GM18507 (cell line): ENCODE results near the gene TPD52L2.
A peak's percentile ranks its signal among the peaks of the same experiment; 100 is the strongest.
"Not testable (repeated sequence)": the region's sequence is repeated elsewhere in the genome, so short reads cannot be mapped to it uniquely, and the experiment has no call there.

Source experiments
- DNase-seq: peaks from one replicate; pipeline ENCODE4 v3.0.0; 2011; ENCODE audit warnings: low read depth; ENCODE audit not compliant: insufficient read length; ENCODE audit errors: extremely low spot score
- FAIRE-seq: peaks from 2 replicates; lab custom pipeline; 2011; peaks lifted over from hg19 to GRCh38; lab: Jason Lieb, UNC

The TPD52L2 gene

GRCh38 chr20:63834491-63834880, 30.6 kb upstream of the TPD52L2 start:
- no peak for FAIRE-seq
- no peak for DNase-seq

DNA sequence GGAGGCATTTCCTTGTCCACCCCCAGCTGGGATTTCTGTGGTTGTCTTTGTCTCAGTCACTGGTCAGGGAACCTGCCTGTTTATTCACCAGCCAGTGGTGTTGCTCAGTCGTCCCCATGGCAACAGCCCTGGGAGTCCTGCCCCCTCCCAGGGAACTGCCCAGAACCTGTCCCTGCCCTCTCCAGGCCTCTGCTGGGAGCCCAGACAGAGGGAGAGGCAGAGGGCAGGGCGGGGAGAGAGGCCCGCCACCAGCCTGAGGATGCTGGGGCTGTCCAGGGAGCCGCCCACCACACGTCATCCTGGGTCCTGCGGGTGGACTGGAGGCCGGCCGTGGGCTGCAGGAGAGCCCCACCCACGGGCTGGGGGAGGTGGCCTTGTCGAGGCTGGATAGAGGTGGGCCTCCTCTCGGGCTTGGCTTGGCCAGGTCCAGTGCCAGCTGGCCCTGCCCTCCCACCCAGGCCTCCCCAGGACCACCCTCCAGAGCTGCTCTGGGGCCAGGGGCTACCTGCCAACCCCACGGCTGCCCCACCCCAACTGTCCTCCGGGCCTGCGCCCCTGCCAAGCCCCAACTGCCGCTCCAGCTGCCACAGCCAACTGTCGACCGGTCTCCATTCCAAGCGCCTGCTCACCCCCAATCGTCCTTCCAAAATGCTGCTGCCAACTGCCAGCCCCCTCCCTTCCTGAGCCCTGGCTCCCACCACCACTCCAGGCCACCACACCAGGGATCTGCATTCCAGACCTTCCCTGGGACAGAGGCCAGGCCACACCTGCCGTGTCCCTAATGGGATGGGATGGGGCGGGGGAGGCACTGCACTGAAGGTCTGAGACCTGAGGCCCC, 29.8 kb upstream of the TPD52L2 start:
- DNase-seq (no peak), FAIRE-seq (no peak)

DNA sequence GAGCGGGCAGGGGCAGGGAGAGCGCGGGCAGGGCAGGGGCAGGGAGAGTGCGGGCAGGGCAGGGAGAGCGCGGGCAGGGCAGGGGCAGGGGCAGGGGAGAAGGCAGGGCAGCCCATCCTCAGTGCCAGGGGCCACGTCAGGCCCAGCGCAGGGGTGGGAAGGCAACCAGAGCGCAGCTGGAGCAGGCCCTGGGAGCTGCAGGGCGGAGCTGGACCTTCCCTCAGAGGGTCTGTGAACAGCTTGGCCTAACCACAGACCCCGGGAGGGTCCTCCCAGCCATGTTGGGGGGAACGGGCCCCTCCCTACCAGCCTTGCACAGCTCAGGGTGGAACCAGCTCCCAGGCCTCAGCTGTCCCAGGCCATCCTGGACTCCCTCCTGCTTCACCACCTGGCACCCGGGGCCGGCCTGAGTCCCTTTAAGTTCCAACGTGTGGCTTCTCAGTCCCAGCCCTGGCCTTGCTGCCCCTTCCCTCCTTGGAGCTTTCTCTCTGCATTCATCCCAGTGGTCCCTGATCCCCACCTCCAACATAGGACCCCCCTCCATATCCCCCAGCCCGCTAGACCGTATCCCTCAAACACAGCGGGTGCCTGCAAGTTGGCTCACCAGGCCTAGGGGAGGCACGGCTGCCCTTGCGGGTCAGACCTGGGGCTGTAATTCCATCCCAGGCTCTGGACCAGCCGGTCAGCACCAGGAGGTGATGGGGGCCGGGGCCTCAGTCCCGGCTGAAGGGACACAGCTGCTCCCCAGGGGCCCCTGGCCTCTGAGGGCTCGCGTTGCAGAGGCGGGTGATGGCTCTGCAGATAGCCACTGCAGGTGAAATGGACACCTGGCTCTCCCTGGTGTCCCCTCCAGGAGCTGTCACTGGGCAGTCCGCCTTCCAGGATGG, 28.4 kb upstream of the TPD52L2 start:
- DNase-seq (no peak), FAIRE-seq (no peak)

- FAIRE-seq (no peak), DNase-seq (no peak)
Observed at GRCh38 chr20:63837479-63837878, 27.6 kb upstream of the TPD52L2 start.

DNA sequence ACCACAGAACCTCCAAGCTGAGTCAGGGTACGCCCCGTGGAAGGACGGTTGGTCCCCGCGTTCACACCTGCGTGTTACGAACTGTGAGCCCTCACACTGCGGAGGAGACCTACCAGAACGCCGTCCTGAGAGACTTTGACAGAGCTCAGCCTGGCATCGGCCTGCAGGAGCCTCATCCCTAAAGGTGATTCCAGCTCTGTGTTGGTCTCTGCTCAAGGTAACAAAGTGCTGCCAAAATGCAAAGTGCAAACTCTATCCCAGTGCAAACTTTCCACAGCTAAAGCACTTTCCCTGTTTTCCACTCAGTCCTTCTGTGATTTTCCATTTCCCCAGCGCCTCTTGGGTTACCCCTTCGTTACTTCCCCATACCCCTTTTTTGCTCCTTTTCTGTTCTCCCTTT, 25.4 kb upstream of the TPD52L2 start:
- FAIRE-seq: no peak
- DNase-seq: no peak

DNA sequence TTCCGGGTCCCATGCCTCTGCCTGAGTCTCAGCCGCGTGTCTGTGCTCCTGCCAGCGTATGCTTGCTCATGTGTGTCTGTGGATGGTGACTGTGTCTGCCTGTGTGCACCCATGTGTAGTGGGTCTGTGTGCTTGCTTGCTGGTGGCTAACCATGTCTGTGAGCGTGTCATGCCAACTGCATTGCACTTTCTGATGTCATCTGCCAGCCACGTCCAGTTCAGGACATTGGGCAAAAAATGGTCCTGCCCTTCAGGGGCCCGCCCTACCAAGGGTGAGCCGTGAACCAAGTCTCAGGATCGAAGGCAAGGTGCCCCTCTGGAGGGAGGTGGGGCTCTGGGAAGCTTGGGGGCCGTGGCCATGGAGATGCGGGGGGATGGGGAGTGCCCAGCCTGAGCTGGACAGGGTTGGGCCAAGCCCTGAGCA, 24.7 kb upstream of the TPD52L2 start:
- DNase-seq (no peak), FAIRE-seq (no peak)

DNA sequence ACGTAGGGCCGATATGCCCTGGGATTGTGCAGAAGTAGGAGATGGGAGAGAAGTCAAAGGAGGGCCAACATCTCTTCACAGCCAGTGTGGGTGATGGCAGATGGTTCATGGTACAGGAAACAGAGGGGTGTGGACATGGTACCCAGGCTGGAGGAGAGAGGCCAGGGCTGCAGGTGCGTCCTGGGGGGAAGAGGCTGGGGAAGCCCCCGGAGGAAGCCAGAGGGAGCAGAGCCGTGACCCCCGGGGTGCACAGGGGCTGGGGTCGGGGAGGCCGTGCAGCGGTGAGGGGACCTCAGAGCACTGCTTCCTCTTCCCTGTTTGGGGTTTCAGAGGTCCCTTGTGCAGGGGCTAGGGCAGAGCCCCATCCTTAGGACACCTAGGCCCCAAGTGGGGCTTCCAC, 22.8 kb upstream of the TPD52L2 start:
- DNase-seq: no peak

GRCh38 chr20:63843222-63843621, 21.8 kb upstream of the TPD52L2 start:
- FAIRE-seq: no peak

More for the DNA sequence above, 22.8 kb upstream of the TPD52L2 start:
- no peak for FAIRE-seq

DNA sequence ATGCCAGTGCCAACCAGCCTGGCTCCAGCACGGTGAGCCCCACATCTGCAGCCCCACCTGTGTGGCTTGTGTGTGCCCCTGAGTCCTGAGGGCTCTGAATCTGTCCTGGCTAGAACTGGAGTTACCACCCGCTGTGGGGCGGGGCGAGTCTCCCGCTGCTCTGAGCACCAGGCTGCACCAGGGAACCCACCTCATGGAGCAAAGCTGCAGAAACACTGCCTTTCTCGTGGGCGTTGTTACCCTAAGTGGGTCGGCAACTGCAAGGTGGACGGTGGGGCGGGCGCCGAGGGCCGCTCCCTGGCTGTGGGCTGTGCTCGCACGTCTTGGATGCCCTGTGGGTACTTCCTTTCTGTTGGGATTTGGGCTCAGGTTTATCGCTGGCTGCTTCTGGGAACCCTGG, 21.3 kb upstream of the TPD52L2 start:
- FAIRE-seq: no peak
- DNase-seq: no peak

More at GRCh38 chr20:63843222-63843621, 21.8 kb upstream of the TPD52L2 start:
- no peak for DNase-seq

DNA sequence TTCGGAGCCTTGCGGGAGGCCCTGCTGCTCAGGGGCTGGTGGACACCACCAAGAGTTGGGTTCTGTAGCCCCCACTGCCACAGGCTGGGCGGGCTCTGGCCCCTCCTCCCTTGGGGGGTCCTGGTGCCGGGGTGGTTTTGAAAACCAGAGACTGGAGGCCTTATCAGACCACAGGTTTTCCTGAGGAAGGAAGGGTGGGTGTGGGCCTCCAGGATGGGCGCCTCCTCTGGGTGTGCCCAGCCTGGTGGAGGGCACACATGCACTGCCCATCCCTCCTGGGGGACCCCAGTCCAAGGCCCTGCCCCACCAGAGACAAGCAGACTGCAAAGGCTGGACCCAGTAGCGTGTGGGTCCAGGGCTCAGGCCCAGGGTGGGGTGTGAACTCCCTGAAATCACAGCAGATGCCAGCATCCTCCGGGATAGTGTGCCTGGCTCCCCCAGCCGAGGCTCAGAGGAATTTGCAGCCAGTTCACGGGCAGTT, 20.5 kb upstream of the TPD52L2 start:
- no peak for FAIRE-seq
- no peak for DNase-seq

DNA sequence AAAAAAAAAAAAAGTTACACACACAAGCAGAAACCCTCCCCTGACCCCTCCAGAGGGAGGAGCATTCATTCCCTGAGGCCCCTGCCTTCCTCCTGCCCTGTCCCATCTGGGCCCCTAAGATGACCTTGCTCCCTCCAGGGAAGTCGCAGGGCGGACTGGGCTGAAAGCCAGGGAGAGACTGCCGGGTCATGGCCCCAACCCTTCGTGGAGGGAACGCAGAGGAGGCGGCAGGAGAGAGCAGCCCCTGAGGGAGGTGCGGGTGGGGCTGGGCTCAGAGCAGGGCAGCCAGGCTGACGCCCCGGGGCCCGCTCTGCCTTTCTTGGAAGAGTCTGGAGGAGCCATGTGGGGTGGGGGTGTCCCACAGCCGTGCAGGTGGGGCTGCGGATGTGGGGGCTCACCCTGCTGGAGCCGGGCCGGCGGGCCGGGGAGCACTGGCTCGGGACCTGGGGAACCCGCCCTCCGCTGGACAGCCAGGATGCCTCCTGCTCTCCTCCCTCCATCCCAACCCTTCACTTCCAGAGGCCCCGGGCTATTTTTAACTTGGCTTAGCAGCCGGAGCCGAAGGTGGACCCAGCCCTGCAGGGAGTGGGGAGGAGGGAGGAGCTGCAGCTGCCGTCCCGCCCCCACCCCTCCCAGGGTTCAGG, 18.8 kb upstream of the TPD52L2 start:
- FAIRE-seq (no peak), DNase-seq (no peak)

DNA sequence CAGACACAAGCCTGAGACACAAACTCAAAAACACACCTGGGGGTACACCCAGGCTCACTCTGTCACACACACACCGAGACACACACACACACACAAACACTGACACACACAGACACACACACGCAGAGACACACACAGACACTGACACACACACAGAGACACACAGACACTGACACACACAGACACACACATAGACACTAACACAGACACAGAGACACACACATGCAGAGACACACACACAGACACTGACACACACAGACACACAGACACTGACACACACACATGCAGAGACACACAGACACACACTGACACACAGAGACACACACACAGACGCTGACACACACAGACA, 18.2 kb upstream of the TPD52L2 start:
- DNase-seq (no peak), FAIRE-seq (no peak)

DNA sequence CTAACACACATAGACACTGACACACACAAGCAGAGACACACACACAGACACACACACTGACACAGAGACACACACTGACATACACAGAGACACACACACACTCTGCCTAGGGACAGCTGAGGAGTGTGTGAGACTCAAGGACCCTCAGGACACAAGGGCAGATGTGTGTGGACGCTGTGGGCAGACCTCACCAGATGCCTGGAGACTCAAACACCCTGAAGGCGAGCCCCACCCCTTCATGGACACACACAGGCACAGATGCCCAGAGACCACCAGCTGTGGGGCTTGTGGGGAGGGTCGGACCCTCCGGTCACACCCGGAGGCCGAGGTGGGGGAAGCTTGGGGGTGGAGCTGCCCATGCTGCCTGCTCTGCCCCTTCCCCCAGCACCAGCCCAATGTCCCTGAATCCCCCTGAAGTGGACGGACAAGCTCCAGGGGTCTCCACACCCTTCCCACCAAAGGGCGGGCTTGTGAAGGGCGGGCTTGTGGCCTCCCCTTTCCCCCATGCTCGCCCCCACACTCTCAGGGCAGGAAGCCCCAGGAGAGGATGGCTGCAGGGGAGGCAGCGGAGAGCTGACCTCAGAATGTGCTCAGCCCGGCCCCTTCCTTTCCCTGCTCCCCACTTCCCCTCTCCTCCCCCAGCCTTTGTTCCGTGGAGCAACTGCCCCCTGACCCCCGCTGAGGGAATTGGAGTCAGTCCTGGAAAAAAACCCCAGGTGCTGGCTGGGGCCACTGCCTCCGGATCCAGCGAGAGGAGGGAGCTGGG, 17.6 kb upstream of the TPD52L2 start:
- DNase-seq (no peak), FAIRE-seq (no peak)

DNA sequence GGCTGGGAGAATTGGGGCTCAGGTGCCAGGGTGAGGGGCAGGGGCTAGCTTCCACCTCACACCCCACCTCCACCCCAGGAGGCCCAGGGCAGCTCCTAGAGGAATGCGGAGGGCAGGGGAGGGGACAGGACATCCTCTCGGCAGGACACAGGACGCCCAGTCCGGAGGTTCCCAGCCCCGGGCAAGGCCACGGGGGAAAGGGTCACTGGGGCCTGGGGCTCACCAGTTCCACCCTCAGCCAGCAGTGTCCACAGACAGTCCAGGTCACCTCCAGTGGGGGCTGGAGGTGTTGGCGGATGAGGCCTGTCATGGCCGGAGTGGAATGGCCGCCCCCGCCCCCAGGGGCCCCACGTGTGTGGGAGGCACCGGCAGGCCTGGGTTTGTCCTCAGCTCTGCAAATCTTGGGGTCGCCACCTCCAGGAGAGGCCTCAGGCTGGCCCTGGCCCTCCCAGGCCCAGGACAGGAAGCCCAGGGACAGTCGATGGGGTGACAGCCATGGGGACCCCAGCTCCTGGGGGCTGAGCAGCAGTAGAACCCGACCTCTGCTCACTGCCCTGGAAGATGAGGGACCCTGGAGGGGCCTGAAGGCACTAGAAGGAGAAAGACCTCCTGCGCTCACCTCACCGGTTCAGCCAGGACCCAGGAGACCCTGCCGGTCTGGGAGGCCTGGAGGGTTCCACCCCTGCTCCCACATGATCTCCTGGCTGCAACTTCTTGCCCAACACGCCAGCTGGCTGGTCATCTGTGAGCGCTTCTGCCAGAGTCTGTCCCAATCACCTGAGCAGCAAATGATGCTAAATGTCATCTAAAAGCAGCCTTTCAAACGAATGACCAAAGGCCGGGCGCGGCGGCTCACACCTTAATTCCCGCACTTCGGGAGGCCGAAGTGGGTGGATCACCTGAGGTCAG, 16.8 kb upstream of the TPD52L2 start:
- FAIRE-seq (no peak), DNase-seq (no peak)

DNA sequence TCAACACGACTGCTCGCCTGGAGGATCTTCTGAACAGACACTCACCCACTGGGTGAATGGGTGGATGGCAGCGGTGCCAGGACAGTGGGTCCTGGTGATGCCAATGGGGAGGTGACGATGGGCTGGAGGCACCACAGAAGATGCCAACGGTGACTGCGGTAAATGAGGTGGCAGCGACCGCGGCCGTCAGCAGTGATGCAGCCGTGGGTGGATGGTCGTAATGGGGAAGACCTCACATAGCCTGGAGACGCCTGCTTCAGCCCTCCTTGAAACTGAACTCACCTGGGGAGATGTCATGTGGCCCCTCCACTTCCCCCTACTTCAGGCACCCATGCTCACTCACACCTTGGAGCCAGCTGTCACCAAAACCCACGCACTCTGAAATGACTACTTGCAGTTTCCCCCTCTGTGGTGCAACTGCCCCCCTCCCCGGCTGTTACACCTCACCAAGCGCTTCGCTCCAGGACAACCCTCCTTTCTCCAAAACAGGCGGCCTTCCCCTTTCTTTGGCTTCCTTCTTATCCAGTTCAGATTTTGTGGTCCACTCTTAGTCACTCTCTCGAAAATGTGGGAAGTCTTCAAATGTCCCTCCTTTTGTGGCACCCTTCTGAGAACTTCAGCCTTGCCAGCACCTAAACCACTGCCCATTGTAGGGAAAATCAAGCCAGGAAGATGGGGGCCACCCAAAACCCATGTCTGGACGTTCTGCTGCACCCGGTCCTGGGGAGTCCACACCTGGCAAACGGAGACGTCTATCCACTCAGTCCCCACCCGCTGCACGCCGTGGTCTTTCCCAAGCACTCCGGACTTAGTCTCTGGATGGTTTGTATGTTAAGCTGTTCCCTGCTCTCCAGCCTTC, 14.2 kb upstream of the TPD52L2 start:
- FAIRE-seq: peak; percentile 96
- DNase-seq: peak; percentile 87

- not testable (repeated sequence) for DNase-seq, FAIRE-seq
Observed at GRCh38 chr20:63851548-63851943, 13.5 kb upstream of the TPD52L2 start.

- FAIRE-seq, DNase-seq: not testable (repeated sequence)
Observed at GRCh38 chr20:63853733-63854068, 11.4 kb upstream of the TPD52L2 start.
